A549 treated with AZD2906 at 1 μM for 4 hours (cell line): ENCODE results near the gene UBE3C. TPM values are rescaled to one million over a fixed set of nuclear protein-coding genes. Genes with fewer than 3 reads are reported as not detected.

Experiments used
- total RNA-seq: library from RNA; stranded (reverse); fragments of 200-300 nt; extraction: Qiagen RNA extraction; gene quantifications from 5 replicates; pipeline ENCODE4 v1.2.3, GENCODE V29; 2022

The UBE3C gene
- total RNA-seq: 58.8 to 69.4 TPM (median 62.4 TPM) in 5 replicates

GRCh38 chr7:157138424-157139110 is at the start of gene UBE3C:
TSS of gene UBE3C (plus strand) at chr7:157138926. CDS start at chr7:157139273, 347 bp downstream.

Other genes with a start within 250 kb of the UBE3C start
- gene LMBR1, start 245.7 kb upstream of the UBE3C start, total RNA-seq: 27.5 to 35.9 TPM (median 31.9 TPM) in 5 replicates
- 16.2 to 20.5 TPM (median 18.1 TPM) in 5 replicates for gene NOM1, start 189.2 kb upstream of the UBE3C start, total RNA-seq
- gene MNX1, start 128.3 kb upstream of the UBE3C start, total RNA-seq: 3.2 to 4.8 TPM (median 4.8 TPM) in 5 replicates
- gene DNAJB6, start 198.1 kb downstream of the UBE3C start, total RNA-seq: 83.1 to 146 TPM (median 95.6 TPM) in 5 replicates